ENCODE data around the gene NPRL2. TPM values are rescaled to one million over a fixed set of nuclear protein-coding genes. Genes with fewer than 3 reads are reported as not detected.

NPRL2 gene
- total and polyA plus RNA-seq, 2 of the 13 experiments (the other 11 are each of a cell fraction or from before 2014, with no cell fraction given), result 30.6 to 51.4 TPM

DNA sequence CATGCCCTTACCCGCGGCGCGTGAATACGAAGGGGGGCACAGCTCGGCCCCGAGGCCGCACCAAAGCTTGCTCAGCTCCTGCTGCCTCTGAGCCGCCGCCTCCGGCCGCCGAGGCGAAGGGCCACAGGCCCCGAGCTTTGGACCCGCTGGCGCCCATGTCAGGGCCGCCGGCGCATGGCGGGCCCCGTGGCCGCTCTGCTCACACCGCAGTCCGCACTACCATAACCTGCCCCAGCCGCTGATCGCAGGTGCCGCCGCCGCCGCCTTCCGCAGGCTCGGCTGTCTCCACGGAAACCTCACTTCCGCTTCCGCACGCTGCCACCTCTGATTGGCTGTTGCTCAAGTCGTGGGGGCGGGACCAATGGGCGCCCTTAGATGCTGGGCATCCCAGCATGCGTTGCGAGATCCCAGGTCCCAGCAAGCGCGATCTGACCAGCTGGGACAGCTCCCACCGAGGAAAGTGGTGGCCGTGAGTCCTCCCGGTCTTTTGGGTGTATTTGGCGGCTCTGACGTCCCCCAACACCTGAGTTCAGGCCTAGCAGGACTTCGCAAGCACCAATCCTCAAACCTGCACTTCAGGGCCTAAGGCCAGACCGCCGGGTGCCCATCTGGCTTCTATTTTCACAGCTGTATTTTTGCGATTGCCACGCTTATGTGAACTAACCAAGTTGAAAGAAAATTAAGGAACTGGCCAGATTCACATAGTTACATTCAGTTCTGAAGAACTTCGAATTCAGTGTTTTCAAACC lies 22.5 kb downstream of the NPRL2 start, which contains the start of gene TUSC2 (continued):
- peak; percentile 62 for TF ChIP-seq ETV5 (CRISPR knock-in tag; IDR thresholded peaks at IDR 0.05; ENCODE audit: borderline replicate concordance)
- TF ChIP-seq MTF1 (CRISPR knock-in tag; IDR thresholded peaks at IDR 0.05), result peak; percentile 7; the same call in 1 of the 2 replicates
- peak; percentile 94 for TF ChIP-seq POLR2G (IDR thresholded peaks at IDR 0.05; ENCODE audit: low read depth, low read length)
- TF ChIP-seq HDAC2 (CRISPR knock-in tag; IDR thresholded peaks at IDR 0.05), result peak; percentile 80
- TF ChIP-seq, protein P1, sequence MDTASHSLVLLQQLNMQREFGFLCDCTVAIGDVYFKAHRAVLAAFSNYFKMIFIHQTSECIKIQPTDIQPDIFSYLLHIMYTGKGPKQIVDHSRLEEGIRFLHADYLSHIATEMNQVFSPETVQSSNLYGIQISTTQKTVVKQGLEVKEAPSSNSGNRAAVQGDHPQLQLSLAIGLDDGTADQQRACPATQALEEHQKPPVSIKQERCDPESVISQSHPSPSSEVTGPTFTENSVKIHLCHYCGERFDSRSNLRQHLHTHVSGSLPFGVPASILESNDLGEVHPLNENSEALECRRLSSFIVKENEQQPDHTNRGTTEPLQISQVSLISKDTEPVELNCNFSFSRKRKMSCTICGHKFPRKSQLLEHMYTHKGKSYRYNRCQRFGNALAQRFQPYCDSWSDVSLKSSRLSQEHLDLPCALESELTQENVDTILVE (CRISPR knock-in tag; IDR thresholded peaks at IDR 0.05), result peak; percentile 71
- TF ChIP-seq, protein P2, sequence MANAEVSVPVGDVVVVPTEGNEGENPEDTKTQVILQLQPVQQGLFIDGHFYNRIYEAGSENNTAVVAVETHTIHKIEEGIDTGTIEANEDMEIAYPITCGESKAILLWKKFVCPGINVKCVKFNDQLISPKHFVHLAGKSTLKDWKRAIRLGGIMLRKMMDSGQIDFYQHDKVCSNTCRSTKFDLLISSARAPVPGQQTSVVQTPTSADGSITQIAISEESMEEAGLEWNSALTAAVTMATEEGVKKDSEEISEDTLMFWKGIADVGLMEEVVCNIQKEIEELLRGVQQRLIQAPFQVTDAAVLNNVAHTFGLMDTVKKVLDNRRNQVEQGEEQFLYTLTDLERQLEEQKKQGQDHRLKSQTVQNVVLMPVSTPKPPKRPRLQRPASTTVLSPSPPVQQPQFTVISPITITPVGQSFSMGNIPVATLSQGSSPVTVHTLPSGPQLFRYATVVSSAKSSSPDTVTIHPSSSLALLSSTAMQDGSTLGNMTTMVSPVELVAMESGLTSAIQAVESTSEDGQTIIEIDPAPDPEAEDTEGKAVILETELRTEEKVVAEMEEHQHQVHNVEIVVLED (CRISPR knock-in tag; IDR thresholded peaks at IDR 0.05; ENCODE audit: borderline replicate concordance), result peak; percentile 81; the same call in 1 of the 2 replicates
- TF ChIP-seq ZFX (CRISPR knock-in tag; IDR thresholded peaks at IDR 0.05; ENCODE audit: low read depth), result peak; percentile 72
- peak; percentile 19; the same call in 1 of the 2 replicates for TF ChIP-seq TBX3 (IDR thresholded peaks at IDR 0.05; ENCODE audit: borderline replicate concordance)
- TF ChIP-seq PHF5A (CRISPR knock-in tag; IDR thresholded peaks at IDR 0.05; ENCODE audit: low read depth, unreplicated experiment), result no peak
- TF ChIP-seq YEATS2 (CRISPR knock-in tag; IDR thresholded peaks at IDR 0.05; ENCODE audit: borderline replicate concordance), result peak; percentile 88
- TF ChIP-seq, protein P3, sequence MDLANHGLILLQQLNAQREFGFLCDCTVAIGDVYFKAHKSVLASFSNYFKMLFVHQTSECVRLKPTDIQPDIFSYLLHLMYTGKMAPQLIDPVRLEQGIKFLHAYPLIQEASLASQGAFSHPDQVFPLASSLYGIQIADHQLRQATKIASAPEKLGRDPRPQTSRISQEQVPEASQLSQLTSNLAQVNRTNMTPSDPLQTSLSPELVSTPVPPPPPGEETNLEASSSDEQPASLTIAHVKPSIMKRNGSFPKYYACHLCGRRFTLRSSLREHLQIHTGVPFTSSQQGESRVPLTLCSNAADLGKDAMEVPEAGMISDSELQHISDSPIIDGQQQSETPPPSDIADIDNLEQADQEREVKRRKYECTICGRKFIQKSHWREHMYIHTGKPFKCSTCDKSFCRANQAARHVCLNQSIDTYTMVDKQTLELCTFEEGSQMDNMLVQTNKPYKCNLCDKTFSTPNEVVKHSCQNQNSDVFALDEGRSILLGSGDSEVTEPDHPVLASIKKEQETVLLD (CRISPR knock-in tag; IDR thresholded peaks at IDR 0.05; ENCODE audit: low read depth), result 0 out of 2 replicates have a peak, but pooled peaks have one; percentile 12
- TF ChIP-seq, protein P4, sequence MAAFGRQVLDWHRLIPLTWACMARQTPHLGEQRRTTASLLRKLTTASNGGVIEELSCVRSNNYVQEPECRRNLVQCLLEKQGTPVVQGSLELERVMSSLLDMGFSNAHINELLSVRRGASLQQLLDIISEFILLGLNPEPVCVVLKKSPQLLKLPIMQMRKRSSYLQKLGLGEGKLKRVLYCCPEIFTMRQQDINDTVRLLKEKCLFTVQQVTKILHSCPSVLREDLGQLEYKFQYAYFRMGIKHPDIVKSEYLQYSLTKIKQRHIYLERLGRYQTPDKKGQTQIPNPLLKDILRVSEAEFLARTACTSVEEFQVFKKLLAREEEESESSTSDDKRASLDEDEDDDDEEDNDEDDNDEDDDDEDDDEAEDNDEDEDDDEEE (CRISPR knock-in tag; IDR thresholded peaks at IDR 0.05), result 0 out of 2 replicates have a peak, but pooled peaks have one; percentile 62
- TF ChIP-seq MTA1 (CRISPR knock-in tag; IDR thresholded peaks at IDR 0.05; ENCODE audit: borderline replicate concordance), result peak; percentile 59; the same call in 1 of the 2 replicates
- TF ChIP-seq MEF2D (CRISPR knock-in tag; IDR thresholded peaks at IDR 0.05), result 0 out of 2 replicates have a peak, but pooled peaks have one; percentile 41
- TF ChIP-seq ZNF232 (CRISPR knock-in tag; IDR thresholded peaks at IDR 0.05; ENCODE audit: borderline replicate concordance), result peak; percentile 58; the same call in 1 of the 2 replicates
- TF ChIP-seq AGO1 (IDR thresholded peaks at IDR 0.05; ENCODE audit: low read depth, low read length, poor library complexity, severe bottlenecking), result peak; percentile 97
- no peak for TF ChIP-seq ZNF30 (CRISPR knock-in tag; IDR thresholded peaks at IDR 0.05)
- TF ChIP-seq, protein P5, sequence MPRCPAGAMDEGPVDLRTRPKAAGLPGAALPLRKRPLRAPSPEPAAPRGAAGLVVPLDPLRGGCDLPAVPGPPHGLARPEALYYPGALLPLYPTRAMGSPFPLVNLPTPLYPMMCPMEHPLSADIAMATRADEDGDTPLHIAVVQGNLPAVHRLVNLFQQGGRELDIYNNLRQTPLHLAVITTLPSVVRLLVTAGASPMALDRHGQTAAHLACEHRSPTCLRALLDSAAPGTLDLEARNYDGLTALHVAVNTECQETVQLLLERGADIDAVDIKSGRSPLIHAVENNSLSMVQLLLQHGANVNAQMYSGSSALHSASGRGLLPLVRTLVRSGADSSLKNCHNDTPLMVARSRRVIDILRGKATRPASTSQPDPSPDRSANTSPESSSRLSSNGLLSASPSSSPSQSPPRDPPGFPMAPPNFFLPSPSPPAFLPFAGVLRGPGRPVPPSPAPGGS (CRISPR knock-in tag; IDR thresholded peaks at IDR 0.05), result 0 out of 2 replicates have a peak, but pooled peaks have one; percentile 73
- TF ChIP-seq, protein P6, sequence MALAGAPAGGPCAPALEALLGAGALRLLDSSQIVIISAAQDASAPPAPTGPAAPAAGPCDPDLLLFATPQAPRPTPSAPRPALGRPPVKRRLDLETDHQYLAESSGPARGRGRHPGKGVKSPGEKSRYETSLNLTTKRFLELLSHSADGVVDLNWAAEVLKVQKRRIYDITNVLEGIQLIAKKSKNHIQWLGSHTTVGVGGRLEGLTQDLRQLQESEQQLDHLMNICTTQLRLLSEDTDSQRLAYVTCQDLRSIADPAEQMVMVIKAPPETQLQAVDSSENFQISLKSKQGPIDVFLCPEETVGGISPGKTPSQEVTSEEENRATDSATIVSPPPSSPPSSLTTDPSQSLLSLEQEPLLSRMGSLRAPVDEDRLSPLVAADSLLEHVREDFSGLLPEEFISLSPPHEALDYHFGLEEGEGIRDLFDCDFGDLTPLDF (CRISPR knock-in tag; IDR thresholded peaks at IDR 0.05), result peak; percentile 81
- TF ChIP-seq FOXO1 (CRISPR knock-in tag; IDR thresholded peaks at IDR 0.05), result 0 out of 2 replicates have a peak, but pooled peaks have one; percentile 39

Data from HepG2 (cell line).